IMR-90 (cell line): ENCODE data around the gene MRPS24. TPM values are rescaled to one million over a fixed set of nuclear protein-coding genes. Genes with fewer than 3 reads are reported as not detected.

ENCODE experiments used
- ATAC-seq: fragments of 200-7000 bp; cut with Tn5 transposase; 2 replicates; pipeline ENCODE4 v1.9.1; 2020; ENCODE audit warnings: low read depth, mild to moderate bottlenecking, moderate library complexity
- BruUV-seq: library from RNA; stranded (reverse); fragments of 400-500 nt; replicated peaks from 2 replicates; lab custom pipeline; 2021; lab: Mats Ljungman, UMichigan
- CTCF ChIA-PET: fragments of 300-600 bp; formaldehyde crosslinking; extraction: SDS; loops from one replicate; lab custom pipeline; 2021; ENCODE audit warnings: antibody characterized with exemption; lab: Yijun Ruan, JAX
- POLR2A ChIA-PET: fragments of 300-600 bp; sonication (Branson Sonifier 250); formaldehyde crosslinking; loops from one replicate; lab custom pipeline; 2022; ENCODE audit warnings: antibody characterized with exemption; ENCODE audit not compliant: unreplicated experiment; lab: Charles Lee
- DNase-seq: peaks from one replicate; pipeline ENCODE4 v3.0.0; 2013
- H2AFZ ChIP-seq: replicated peaks from 2 replicates; pipeline ENCODE3; 2013; ENCODE audit warnings: low read length, mild to moderate bottlenecking; ENCODE audit not compliant: poor library complexity
- H2AK5ac ChIP-seq: 2 replicates; pipeline ENCODE4 v1.6.1; 2013; ENCODE audit warnings: low read depth, low read length, inconsistent platforms
- H2AK9ac ChIP-seq: replicated peaks from 2 replicates; pipeline ENCODE3; 2013; ENCODE audit warnings: mild to moderate bottlenecking, low read depth, low read length, moderate library complexity; ENCODE audit not compliant: poor library complexity
- H2BK120ac ChIP-seq: 2 replicates; pipeline ENCODE4 v1.6.1; 2013; ENCODE audit warnings: low read depth, low read length, inconsistent platforms
- H2BK15ac ChIP-seq: 3 replicates; pipeline ENCODE4 v1.6.1; 2013; ENCODE audit warnings: low read depth, low read length, inconsistent platforms
- H2BK20ac ChIP-seq: 2 replicates; pipeline ENCODE4 v1.6.1; 2013; ENCODE audit warnings: low read depth, mild to moderate bottlenecking, inconsistent platforms, low read length, moderate library complexity
- H2BK5ac ChIP-seq: 2 replicates; pipeline ENCODE4 v1.6.1; 2013; ENCODE audit warnings: mild to moderate bottlenecking, low read depth, low read length, inconsistent platforms; ENCODE audit not compliant: poor library complexity, severe bottlenecking
- H3K14ac ChIP-seq: replicated peaks from 2 replicates; pipeline ENCODE4 v1.6.1; 2013; ENCODE audit warnings: low read depth, low read length, inconsistent platforms
- H3K18ac ChIP-seq: 2 replicates; pipeline ENCODE4 v1.6.1; 2013; ENCODE audit warnings: low read depth, low read length, control low read depth
- H3K23ac ChIP-seq: 2 replicates; pipeline ENCODE4 v1.6.1; 2013; ENCODE audit warnings: low read depth, low read length, inconsistent platforms
- H3K27ac ChIP-seq: 2 replicates; pipeline ENCODE4 v1.5.1; 2013; ENCODE audit warnings: mild to moderate bottlenecking, control low read depth, low read length; ENCODE audit not compliant: insufficient read depth
- H3K27me3 ChIP-seq: 2 replicates; pipeline ENCODE4 v1.6.1; 2013; ENCODE audit warnings: low read length; ENCODE audit not compliant: control insufficient read depth, insufficient read depth
- H3K36me3 ChIP-seq: 2 replicates; pipeline ENCODE4 v1.6.1; 2013; ENCODE audit warnings: low read length, mixed read lengths; ENCODE audit not compliant: control insufficient read depth, insufficient read depth
- H3K4ac ChIP-seq: 2 replicates; pipeline ENCODE4 v1.6.1; 2013; ENCODE audit warnings: low read depth, low read length, inconsistent platforms
- H3K4me1 ChIP-seq: 2 replicates; pipeline ENCODE4 v1.6.1; 2013; ENCODE audit warnings: low read length, mixed read lengths; ENCODE audit not compliant: control insufficient read depth, insufficient read depth
- H3K4me2 ChIP-seq: 2 replicates; pipeline ENCODE4 v1.6.1; 2013; ENCODE audit warnings: low read depth, mild to moderate bottlenecking, control low read depth, low read length, moderate library complexity
- H3K4me3 ChIP-seq: 2 replicates; pipeline ENCODE4 v1.5.1; 2013; ENCODE audit warnings: low read depth, mild to moderate bottlenecking, control low read depth, low read length, moderate library complexity; ENCODE audit not compliant: insufficient read depth
- H3K56ac ChIP-seq: 2 replicates; pipeline ENCODE4 v1.6.1; 2013; ENCODE audit warnings: low read length, inconsistent platforms; ENCODE audit not compliant: insufficient read depth; ENCODE audit errors: extremely low read depth
- H3K79me1 ChIP-seq, 2 experiments: 2 replicates each; pipeline ENCODE4 v1.6.1; 2013; ENCODE audit warnings: low read length in 2 of 2, inconsistent platforms in 1 of 2, low read depth in 1 of 2
- H3K9ac ChIP-seq: 2 replicates; pipeline ENCODE4 v1.6.1; 2013; ENCODE audit warnings: low read depth, low read length, control low read depth
- H3K9me1 ChIP-seq: 2 replicates; pipeline ENCODE4 v1.6.1; 2013; ENCODE audit warnings: low read length, inconsistent platforms; ENCODE audit not compliant: insufficient read depth
- H3K9me3 ChIP-seq: 2 replicates; pipeline ENCODE4 v1.6.1; 2013; ENCODE audit warnings: low read length; ENCODE audit not compliant: control insufficient read depth, insufficient read depth
- H4K20me1 ChIP-seq: 2 replicates; pipeline ENCODE4 v1.6.1; 2013; ENCODE audit warnings: low read length, inconsistent platforms; ENCODE audit not compliant: insufficient read depth
- H4K5ac ChIP-seq: 2 replicates; pipeline ENCODE4 v1.6.1; 2013; ENCODE audit warnings: mild to moderate bottlenecking, low read depth, low read length, control low read depth
- H4K8ac ChIP-seq, 2 experiments: 2 replicates each; pipeline ENCODE4 v1.6.1; 2013; ENCODE audit warnings: low read depth in 2 of 2, low read length in 2 of 2, control low read depth in 1 of 2, inconsistent platforms in 1 of 2
- H4K91ac ChIP-seq: 2 replicates; pipeline ENCODE4 v1.6.1; 2013; ENCODE audit warnings: low read depth, low read length, inconsistent platforms; ENCODE audit not compliant: insufficient read depth
- CEBPB ChIP-seq: IDR thresholded peaks from 2 replicates; pipeline ENCODE4 v1.6.1; 2012; ENCODE audit warnings: low read depth, low read length, improper control_type of control experiment
- CHD1 ChIP-seq: IDR thresholded peaks from 2 replicates; pipeline ENCODE4 v1.6.1; 2012; ENCODE audit warnings: low read depth, low read length, improper control_type of control experiment
- FOS ChIP-seq: fragments of 150-350 bp; IDR thresholded peaks from 2 replicates; pipeline ENCODE4 v1.6.1; 2016; ENCODE audit warnings: low read depth, low read length
- MAFK ChIP-seq: IDR thresholded peaks from 2 replicates; pipeline ENCODE4 v1.6.1; 2012; ENCODE audit warnings: low read depth, low read length, improper control_type of control experiment
- MAZ ChIP-seq: IDR thresholded peaks from 2 replicates; pipeline ENCODE4 v1.6.1; 2012; ENCODE audit warnings: low read depth, mild to moderate bottlenecking, low read length, improper control_type of control experiment, moderate library complexity, borderline replicate concordance
- POLR2A ChIP-seq: IDR thresholded peaks from 2 replicates; pipeline ENCODE4 v1.6.1; 2012; ENCODE audit warnings: mild to moderate bottlenecking, low read depth, low read length
- RAD21 ChIP-seq: IDR thresholded peaks from 2 replicates; pipeline ENCODE4 v1.6.1; 2012; ENCODE audit warnings: low read length, improper control_type of control experiment
- RCOR1 ChIP-seq: IDR thresholded peaks from 2 replicates; pipeline ENCODE4 v1.6.1; 2012; ENCODE audit warnings: mild to moderate bottlenecking, low read length, improper control_type of control experiment; ENCODE audit not compliant: insufficient replicate concordance
- WGBS, 2 experiments: methylation state at CpG; one replicate each; pipeline versions ENCODE4 v1.1.5 to v1.1.7; 2013; ENCODE audit warnings: missing lambda C conversion rate in 2 of 2; ENCODE audit not compliant: insufficient read length in 1 of 2; ENCODE audit errors: extremely low coverage in 2 of 2; 5-methylcytosine and 5-hydroxymethylcytosine counted together
- dilution Hi-C: fragments of 300-500 bp; cut with HindIII; formaldehyde crosslinking; loops from one replicate; pipeline ENCODE4 v1.14.3; 2018; ENCODE audit warnings: low sequenced_read_pairs; ENCODE audit not compliant: unreplicated experiment
- in situ Hi-C: fragments of 300-500 bp; cut with MboI; formaldehyde crosslinking; loops from 3 replicates; pipeline ENCODE4 v1.14.3; 2019; ENCODE audit warnings: low sequenced_read_pairs, inconsistent platforms, mixed read lengths
- intact Hi-C: fragments of 100-400 bp; cut with micrococcal nuclease; formaldehyde crosslinking; loops from 2 replicates; pipeline ENCODE4 v1.10.0; 2022
- polyA plus RNA-seq, 3 experiments: library from polyadenylated mRNA; depleted of rRNA; stranded (reverse); fragments of >200 nt; gene quantifications; 2 replicates each; pipeline ENCODE4 v1.2.3, GENCODE V29; 2012; ENCODE audit warnings: low replicate concordance in 1 of 3
- total RNA-seq: library from RNA; depleted of rRNA; stranded (reverse); fragments of >200 nt; gene quantifications from 2 replicates; pipeline ENCODE4 v1.2.3, GENCODE V29; 2012
- TF ChIP-seq, protein P1 (sequence below): conservative IDR thresholded peaks from 2 replicates; pipeline ENCODE4 v1.5.1; 2012; ENCODE audit warnings: mild to moderate bottlenecking, low read depth, low read length, improper control_type of control experiment

MRPS24 gene
- total and polyA plus RNA-seq, 2 of the 4 experiments (the other 2 are of a cell fraction), result 151 to 266 TPM

DNA sequence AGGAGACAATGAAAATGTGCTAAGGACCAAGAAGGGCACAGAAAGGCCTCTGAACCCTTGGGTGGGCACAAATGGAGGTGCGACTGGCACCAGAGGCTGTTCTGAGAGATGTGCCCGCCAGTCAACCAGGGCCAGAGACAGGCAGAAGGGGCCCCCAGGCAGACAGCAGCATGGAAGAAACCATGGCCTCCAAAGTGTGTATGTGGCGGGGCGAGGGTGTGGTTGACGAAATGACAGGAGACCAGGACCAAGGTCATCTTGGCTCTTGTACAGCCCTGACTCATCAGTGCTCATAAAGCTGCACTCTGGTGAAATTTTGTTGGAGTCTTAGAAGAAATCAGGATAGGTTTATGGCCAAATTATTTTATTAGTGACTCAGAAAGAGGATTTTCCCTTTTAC, 4.0 kb upstream of the MRPS24 start:
- H4K20me1 ChIP-seq, result no peaks in the 10 kb centered on the region
- no peak overlapping the region for H3K9ac ChIP-seq
- peak overlapping the region; percentile 11; the same call in 1 of the 2 replicates for H3K4me2 ChIP-seq
- H2BK15ac ChIP-seq, result peak overlapping the region; percentile 85; the same call in 2 of the 3 replicates
- peaks cover 34% of the 10 kb centered on the region for H3K9me1 ChIP-seq
- in situ Hi-C loops (no loop called here), intact Hi-C loops (loop anchor here (2.0 to 5.0 kb wide), 2 partner anchors 32 to 79 kb away; no protein-coding TSS in a partner anchor), dilution Hi-C loops (no loop called here)
- peak overlapping the region; percentile 21; the same call in 1 of the 2 replicates for H4K5ac ChIP-seq
- peak overlapping the region; percentile 91 for H2AK5ac ChIP-seq
- H4K91ac ChIP-seq, result peak overlapping the region; percentile 84
- peak overlapping the region; percentile 87 for H2BK120ac ChIP-seq
- CTCF ChIA-PET, result interaction anchor here (0.6 kb wide), 1 partner anchor 77 kb away, joined by 3 read pairs; no protein-coding TSS in a partner anchor
- H2BK5ac ChIP-seq, result peak overlapping the region; percentile 93
- H2AK9ac ChIP-seq, result peak overlapping the region; percentile 77
- H3K23ac ChIP-seq, result peak overlapping the region; percentile 72; the same call in 1 of the 2 replicates
- H3K18ac ChIP-seq, result peak overlapping the region; percentile 36; the same call in 1 of the 2 replicates
- H2AFZ ChIP-seq, result peak overlapping the region; percentile 70
- peak overlapping the region; percentile 69 for H3K56ac ChIP-seq
- peaks cover 28% of the 10 kb centered on the region for H3K36me3 ChIP-seq
- peak overlapping the region; percentile 79 for H3K27ac ChIP-seq
- 90% methylated on average over 2 of the region's 5 CpGs; no CpG with 5 or more reads in 1 of the 2 experiments for WGBS, 2 experiments
- POLR2A ChIA-PET, result no interaction called here
- H3K4me3 ChIP-seq, result no peak overlapping the region
- H3K27me3 ChIP-seq, result no peaks in the 10 kb centered on the region
- H2BK20ac ChIP-seq, result peak overlapping the region; percentile 88
- peak overlapping the region; percentile 41 to 85; a peak in 3 of 4 replicates for H4K8ac ChIP-seq
- no peaks in the 10 kb centered on the region for H3K9me3 ChIP-seq
- H3K79me1 ChIP-seq, result peaks cover 22 to 72% of the 10 kb centered on the region in 2 experiments
- peaks cover 24% of the 10 kb centered on the region for H3K4me1 ChIP-seq
- DNase-seq, result peak; percentile 87
- TF ChIP-seq POLR2A, result peak; percentile 29; the same call in 1 of the 2 replicates
- TF ChIP-seq RAD21, result no peak
- TF ChIP-seq CEBPB, result 0 out of 2 replicates have a peak, but pooled peaks have one; percentile 20
- TF ChIP-seq RCOR1, result no peak
- TF ChIP-seq MAFK, result no peak
- peak; percentile 52; the same call in 1 of the 2 replicates for TF ChIP-seq FOS
- TF ChIP-seq MAZ, result peak; percentile 40; the same call in 1 of the 2 replicates
- TF ChIP-seq CHD1, result no peak
- TF ChIP-seq, protein P1, sequence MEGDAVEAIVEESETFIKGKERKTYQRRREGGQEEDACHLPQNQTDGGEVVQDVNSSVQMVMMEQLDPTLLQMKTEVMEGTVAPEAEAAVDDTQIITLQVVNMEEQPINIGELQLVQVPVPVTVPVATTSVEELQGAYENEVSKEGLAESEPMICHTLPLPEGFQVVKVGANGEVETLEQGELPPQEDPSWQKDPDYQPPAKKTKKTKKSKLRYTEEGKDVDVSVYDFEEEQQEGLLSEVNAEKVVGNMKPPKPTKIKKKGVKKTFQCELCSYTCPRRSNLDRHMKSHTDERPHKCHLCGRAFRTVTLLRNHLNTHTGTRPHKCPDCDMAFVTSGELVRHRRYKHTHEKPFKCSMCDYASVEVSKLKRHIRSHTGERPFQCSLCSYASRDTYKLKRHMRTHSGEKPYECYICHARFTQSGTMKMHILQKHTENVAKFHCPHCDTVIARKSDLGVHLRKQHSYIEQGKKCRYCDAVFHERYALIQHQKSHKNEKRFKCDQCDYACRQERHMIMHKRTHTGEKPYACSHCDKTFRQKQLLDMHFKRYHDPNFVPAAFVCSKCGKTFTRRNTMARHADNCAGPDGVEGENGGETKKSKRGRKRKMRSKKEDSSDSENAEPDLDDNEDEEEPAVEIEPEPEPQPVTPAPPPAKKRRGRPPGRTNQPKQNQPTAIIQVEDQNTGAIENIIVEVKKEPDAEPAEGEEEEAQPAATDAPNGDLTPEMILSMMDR, result no peak
- peak overlapping the region; percentile 72 for H3K14ac ChIP-seq
- 0 out of 2 replicates have a peak, but pooled peaks have one; percentile 0 for ATAC-seq
- no TSS peak for BruUV-seq
- peak overlapping the region; percentile 78 for H3K4ac ChIP-seq
